SU-DHL-6 (cell line): Measurements from ENCODE around the gene HRH4.

Experiments used
- H2AFZ ChIP-seq: fragments of 200-600 bp; sonication (generic); 2 replicates; pipeline ENCODE4 v1.6.1; 2014; ENCODE audit warnings: low read depth, mild to moderate bottlenecking, moderate library complexity, mixed read lengths, antibody characterized with exemption, low read length; ENCODE audit not compliant: severe bottlenecking
- H3F3A ChIP-seq: fragments of 200-600 bp; shearing (Covaris generic); 2 replicates; pipeline ENCODE4 v1.6.0; 2016; ENCODE audit warnings: antibody characterized with exemption, mild to moderate bottlenecking; ENCODE audit not compliant: insufficient read depth
- H3K27ac ChIP-seq: fragments of 200-600 bp; sonication (generic); 2 replicates; pipeline ENCODE4 v1.5.1; 2016; ENCODE audit warnings: low read depth, mild to moderate bottlenecking, low read length, moderate library complexity, mixed read lengths
- H3K27me3 ChIP-seq: fragments of 200-600 bp; sonication (generic), shearing (Covaris generic); 2 replicates; pipeline ENCODE4 v1.6.0; 2014; ENCODE audit warnings: mild to moderate bottlenecking, low read length
- H3K36me3 ChIP-seq: fragments of 200-600 bp; sonication (generic); 2 replicates; pipeline ENCODE4 v1.6.1; 2014; ENCODE audit warnings: mild to moderate bottlenecking, low read length, mixed read lengths
- H3K4me2 ChIP-seq: fragments of 300-600, 200-600 bp; shearing (Covaris generic), sonication (generic); 2 replicates; pipeline ENCODE4 v1.6.0; 2014; ENCODE audit warnings: low read length, low read depth, mild to moderate bottlenecking; ENCODE audit not compliant: poor library complexity, severe bottlenecking
- H3K4me3 ChIP-seq: fragments of 200-600 bp; sonication (generic); 2 replicates; pipeline ENCODE4 v1.5.1; 2014; ENCODE audit warnings: antibody characterized with exemption, low read length, mild to moderate bottlenecking, mixed read lengths; ENCODE audit not compliant: insufficient read depth, poor library complexity, severe bottlenecking
- H3K79me2 ChIP-seq: fragments of 200-600 bp; sonication (generic); 2 replicates; pipeline ENCODE4 v1.6.1; 2014; ENCODE audit warnings: mild to moderate bottlenecking, low read length, moderate library complexity; ENCODE audit not compliant: insufficient read depth
- H3K9ac ChIP-seq: fragments of 200-600 bp; sonication (generic); 2 replicates; pipeline ENCODE4 v1.7.0; 2014; ENCODE audit warnings: mild to moderate bottlenecking, low read length
- H3K9me2 ChIP-seq: fragments of 200-600 bp; sonication (generic); replicated peaks from 2 replicates; pipeline ENCODE4 v1.6.1; 2014; ENCODE audit warnings: low read length; ENCODE audit not compliant: insufficient read depth
- H3K9me3 ChIP-seq: fragments of 200-600 bp; sonication (generic); 2 replicates; pipeline ENCODE4 v1.6.1; 2014; ENCODE audit warnings: low read length, mixed read lengths; ENCODE audit not compliant: insufficient read depth
- H4K20me1 ChIP-seq: fragments of 200-600 bp; sonication (generic); 2 replicates; pipeline ENCODE4 v1.6.1; 2014; ENCODE audit warnings: low read depth, mild to moderate bottlenecking, antibody characterized with exemption, low read length, moderate library complexity, mixed read lengths
- EZH2phosphoT487 ChIP-seq: fragments of 200-600 bp; sonication (generic), shearing (Covaris generic); conservative IDR thresholded peaks from 2 replicates; pipeline ENCODE4 v1.6.1; 2018; ENCODE audit warnings: mild to moderate bottlenecking, antibody characterized with exemption, low read length, moderate library complexity, mixed read lengths
- TF ChIP-seq, protein P1 (sequence below): fragments of 200-600 bp; sonication (generic); IDR thresholded peaks from one replicate; pipeline ENCODE4 v1.5.1; 2017; ENCODE audit warnings: antibody characterized with exemption, mild to moderate bottlenecking, low read length, moderate library complexity; ENCODE audit not compliant: insufficient read depth, poor library complexity, severe bottlenecking

HRH4 gene

DNA sequence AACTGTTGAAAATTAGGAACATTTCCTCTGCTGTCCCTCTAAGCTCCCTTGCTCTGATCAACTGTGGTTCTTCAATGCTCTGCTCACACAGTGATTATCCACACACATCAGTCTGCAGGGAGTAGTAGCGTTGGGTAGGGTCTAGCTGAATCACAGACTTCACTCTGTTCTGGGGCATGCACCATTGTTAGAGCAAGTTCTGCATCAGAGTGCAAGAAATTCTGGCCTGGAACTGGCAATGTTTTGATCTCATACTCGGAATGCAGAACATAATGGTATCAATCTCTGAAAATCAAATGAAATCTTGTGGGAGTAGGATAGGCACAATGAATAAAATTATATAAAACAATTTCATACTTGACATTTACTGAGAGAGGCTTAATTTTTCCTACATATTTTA lies 55.3 kb downstream of the HRH4 start:
- Histone ChIP-seq H2AFZ (no peak overlapping the region), H3K9ac (no peak overlapping the region), H3K4me2 (no peak overlapping the region)

DNA sequence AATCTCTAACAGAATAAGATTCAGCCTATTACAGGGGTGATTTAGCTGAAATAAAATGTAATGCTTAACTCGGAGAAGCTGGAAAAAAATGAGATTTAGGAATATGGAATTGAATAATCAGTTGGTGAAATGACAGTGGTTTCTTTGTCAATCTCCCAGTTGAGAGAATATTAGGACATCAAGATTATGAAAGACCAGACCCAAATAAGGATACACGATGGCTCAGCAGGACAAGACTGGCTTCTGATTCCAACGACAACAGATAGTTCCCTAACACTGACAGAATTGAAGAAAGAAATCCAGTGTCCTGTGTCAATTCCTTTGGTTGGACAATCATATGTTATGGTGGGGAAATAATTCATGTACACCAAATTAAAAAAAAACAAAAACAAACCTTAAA lies 55.8 kb downstream of the HRH4 start:
- Histone ChIP-seq H3K27me3 (no peaks in the 10 kb centered on the region), H3K4me2 (no peak overlapping the region), H4K20me1 (no peaks in the 10 kb centered on the region), H3K4me3 (no peak overlapping the region), H2AFZ (no peak overlapping the region), H3K9me3 (no peaks in the 10 kb centered on the region), H3K27ac (no peak overlapping the region), H3K36me3 (no peaks in the 10 kb centered on the region), H3F3A (no peaks in the 10 kb centered on the region), H3K9me2 (no peaks in the 10 kb centered on the region), H3K79me2 (no peaks in the 10 kb centered on the region), H3K9ac (no peak overlapping the region)
- no peak for TF ChIP-seq EZH2phosphoT487
- TF ChIP-seq, protein P1, sequence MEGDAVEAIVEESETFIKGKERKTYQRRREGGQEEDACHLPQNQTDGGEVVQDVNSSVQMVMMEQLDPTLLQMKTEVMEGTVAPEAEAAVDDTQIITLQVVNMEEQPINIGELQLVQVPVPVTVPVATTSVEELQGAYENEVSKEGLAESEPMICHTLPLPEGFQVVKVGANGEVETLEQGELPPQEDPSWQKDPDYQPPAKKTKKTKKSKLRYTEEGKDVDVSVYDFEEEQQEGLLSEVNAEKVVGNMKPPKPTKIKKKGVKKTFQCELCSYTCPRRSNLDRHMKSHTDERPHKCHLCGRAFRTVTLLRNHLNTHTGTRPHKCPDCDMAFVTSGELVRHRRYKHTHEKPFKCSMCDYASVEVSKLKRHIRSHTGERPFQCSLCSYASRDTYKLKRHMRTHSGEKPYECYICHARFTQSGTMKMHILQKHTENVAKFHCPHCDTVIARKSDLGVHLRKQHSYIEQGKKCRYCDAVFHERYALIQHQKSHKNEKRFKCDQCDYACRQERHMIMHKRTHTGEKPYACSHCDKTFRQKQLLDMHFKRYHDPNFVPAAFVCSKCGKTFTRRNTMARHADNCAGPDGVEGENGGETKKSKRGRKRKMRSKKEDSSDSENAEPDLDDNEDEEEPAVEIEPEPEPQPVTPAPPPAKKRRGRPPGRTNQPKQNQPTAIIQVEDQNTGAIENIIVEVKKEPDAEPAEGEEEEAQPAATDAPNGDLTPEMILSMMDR = no peak

More for the DNA sequence above, 55.3 kb downstream of the HRH4 start:
- Histone ChIP-seq H3K9me3 (no peaks in the 10 kb centered on the region), H3K27me3 (no peaks in the 10 kb centered on the region), H3F3A (no peaks in the 10 kb centered on the region), H3K79me2 (no peaks in the 10 kb centered on the region), H4K20me1 (no peaks in the 10 kb centered on the region), H3K9me2 (no peaks in the 10 kb centered on the region), H3K36me3 (no peaks in the 10 kb centered on the region), H3K4me3 (no peak overlapping the region), H3K27ac (no peak overlapping the region)
- TF ChIP-seq, protein P1 = no peak
- TF ChIP-seq EZH2phosphoT487 = no peak

DNA sequence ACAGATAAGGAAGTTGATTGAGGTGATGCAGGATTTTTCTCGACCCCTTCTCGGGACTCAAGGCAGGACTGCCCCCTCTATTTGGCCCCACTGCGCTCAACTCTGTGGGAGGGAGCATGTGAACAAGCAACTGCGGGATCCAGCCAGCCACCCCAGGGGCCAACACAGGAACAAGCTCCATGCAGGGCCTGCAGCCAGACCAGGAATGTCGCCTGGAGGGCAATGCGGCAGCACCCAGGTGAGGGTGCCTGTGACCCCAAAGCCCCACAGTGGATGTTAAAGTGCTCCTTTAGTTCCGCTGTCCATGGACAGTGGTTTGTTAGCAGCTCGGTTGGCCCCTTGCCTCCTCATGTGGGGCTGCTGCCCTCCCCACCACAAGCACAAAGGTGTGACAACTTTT lies 57.1 kb downstream of the HRH4 start:
- H3F3A ChIP-seq = no peaks in the 10 kb centered on the region
- H3K9ac ChIP-seq = no peak overlapping the region
- H3K79me2 ChIP-seq = no peaks in the 10 kb centered on the region
- H3K9me2 ChIP-seq = no peaks in the 10 kb centered on the region
- TF ChIP-seq, protein P1 = no peak
- TF ChIP-seq EZH2phosphoT487 = no peak
- H3K27me3 ChIP-seq = no peaks in the 10 kb centered on the region
- H3K9me3 ChIP-seq = no peaks in the 10 kb centered on the region
- no peak overlapping the region for H3K27ac ChIP-seq
- no peak overlapping the region for H2AFZ ChIP-seq
- H3K4me2 ChIP-seq = no peak overlapping the region
- H4K20me1 ChIP-seq = no peaks in the 10 kb centered on the region
- H3K36me3 ChIP-seq = no peaks in the 10 kb centered on the region
- no peak overlapping the region for H3K4me3 ChIP-seq

DNA sequence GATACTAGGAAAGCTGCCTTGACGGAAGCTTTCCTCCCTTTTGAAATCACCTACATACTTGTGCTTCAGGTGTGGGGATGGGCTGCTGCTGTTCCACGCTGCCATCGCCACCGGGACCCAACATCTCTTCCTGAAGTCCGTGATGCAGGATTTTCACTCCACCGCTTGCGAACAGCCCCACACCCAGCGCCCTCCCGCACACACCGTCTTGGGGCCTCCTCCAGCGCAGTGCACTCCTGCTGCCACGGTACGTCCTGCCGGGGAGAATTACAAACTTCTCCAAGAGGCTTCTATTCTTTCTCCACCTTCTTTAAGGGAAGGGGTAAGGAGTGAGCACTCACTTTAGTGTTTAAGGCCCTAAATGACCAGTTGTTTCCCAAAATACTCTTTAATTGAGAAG lies 58.2 kb downstream of the HRH4 start:
- H4K20me1 ChIP-seq = no peaks in the 10 kb centered on the region
- TF ChIP-seq EZH2phosphoT487 = no peak
- TF ChIP-seq, protein P1 = no peak
- H3K27me3 ChIP-seq = no peaks in the 10 kb centered on the region

More for the DNA sequence above, 58.2 kb downstream of the HRH4 start:
- no peak overlapping the region for H3K27ac ChIP-seq
- H3K36me3 ChIP-seq = no peaks in the 10 kb centered on the region
- H3K4me3 ChIP-seq = no peak overlapping the region
- H3K9ac ChIP-seq = no peak overlapping the region
- H3K9me3 ChIP-seq = no peaks in the 10 kb centered on the region
- H3K4me2 ChIP-seq = no peak overlapping the region
- H3F3A ChIP-seq = no peaks in the 10 kb centered on the region
- no peak overlapping the region for H2AFZ ChIP-seq
- H3K9me2 ChIP-seq = no peaks in the 10 kb centered on the region
- H3K79me2 ChIP-seq = no peaks in the 10 kb centered on the region
